T-helper 1 cell treated with Interleukin-12 subunit alpha and Interleukin-12 subunit beta and Interleukin-4 antibody, amounts not matched to agents 30 ng/mL and 1 ng/mL, for 36 hours (primary cell): ENCODE data around the gene HOXD12. TPM values are rescaled to one million over a fixed set of nuclear protein-coding genes. Genes with fewer than 3 reads are reported as not detected.

Experiments used
- intact Hi-C: fragments of 100-400 bp; cut with micrococcal nuclease; formaldehyde crosslinking; loops from one replicate; pipeline ENCODE4 v1.15.1; 2024
- total RNA-seq: library from RNA; stranded (reverse); gene quantifications from 2 replicates; pipeline ENCODE4 v1.2.3, GENCODE V29; 2022

The HOXD12 gene
- total RNA-seq, 1 donor from 2014 or later, result not detected

- intact Hi-C loops, result no loop called here
These were observed 7.1 kb upstream of the HOXD12 start, which contains the start of gene HOXD13 for GRCh38 chr2:176092270-176093144. Gene HOXD13 (plus strand): TSS chr2:176092721. CDS start chr2:176092891, 170 bp downstream.

- intact Hi-C loops, result no loop called here
These were observed 6.3 kb upstream of the HOXD12 start for GRCh38 chr2:176093145-176093897.

- intact Hi-C loops, result no loop called here
These were observed 5.7 kb upstream of the HOXD12 start for GRCh38 chr2:176093898-176094249.

- intact Hi-C loops, result no loop called here
These were observed 5.2 kb upstream of the HOXD12 start for GRCh38 chr2:176094349-176094748.

- intact Hi-C loops, result loop anchor here (5.0 kb wide), 2 partner anchors 37 to 1758 kb away; no protein-coding TSS in a partner anchor
These were observed 4.2 kb upstream of the HOXD12 start for GRCh38 chr2:176095421-176095820.

GRCh38 chr2:176096243-176096985 is 3.2 kb upstream of the HOXD12 start:
- intact Hi-C loops, result loop anchor here (1.0 to 5.0 kb wide), 4 partner anchors 10 to 1759 kb away; no protein-coding TSS in a partner anchor

- intact Hi-C loops, result loop anchor here (1.0 to 5.0 kb wide), 7 partner anchors 11 to 1760 kb away; no protein-coding TSS in a partner anchor
These were observed 2.4 kb upstream of the HOXD12 start for GRCh38 chr2:176096986-176097819.

GRCh38 chr2:176097820-176098365 is 1.7 kb upstream of the HOXD12 start:
- intact Hi-C loops, result loop anchor here (1.0 to 5.0 kb wide), 6 partner anchors 34 to 1761 kb away; no protein-coding TSS in a partner anchor

GRCh38 chr2:176098366-176099158 is 1.0 kb upstream of the HOXD12 start:
- intact Hi-C loops, result loop anchor here (5.0 kb wide), 2 partner anchors 34 to 1761 kb away; no protein-coding TSS in a partner anchor

GRCh38 chr2:176099159-176099727 is 352 bp upstream of the HOXD12 start:
- intact Hi-C loops, result loop anchor here (5.0 kb wide), 2 partner anchors 33 to 1762 kb away; no protein-coding TSS in a partner anchor

- intact Hi-C loops, result no loop called here
These were observed 1.0 kb downstream of the HOXD12 start for GRCh38 chr2:176100547-176101140.

GRCh38 chr2:176101216-176101830 is 1.7 kb downstream of the HOXD12 start:
- intact Hi-C loops, result no loop called here

- intact Hi-C loops, result no loop called here
These were observed 2.2 kb downstream of the HOXD12 start for GRCh38 chr2:176101842-176102241.

GRCh38 chr2:176102309-176102866 is 2.8 kb downstream of the HOXD12 start:
- intact Hi-C loops, result no loop called here

GRCh38 chr2:176103194-176103593 is 3.6 kb downstream of the HOXD12 start:
- intact Hi-C loops, result no loop called here

- intact Hi-C loops, result no loop called here
These were observed 4.2 kb downstream of the HOXD12 start for GRCh38 chr2:176103742-176104315.
